Trophoblast cell (in vitro differentiated cells and primary cell): ENCODE measurements around the gene SVBP.

Experiments
- DNase-seq, 2 donors: peaks; one replicate each; pipeline ENCODE4 v3.0.0-alpha.2; 2016
- H2AFZ ChIP-seq: 2 replicates; pipeline ENCODE4 v1.6.1; 2013; ENCODE audit warnings: low read length, moderate library complexity, mild to moderate bottlenecking; ENCODE audit not compliant: insufficient read depth, poor library complexity
- H2AK5ac ChIP-seq: 2 replicates; pipeline ENCODE4 v1.6.1; 2013; ENCODE audit warnings: mild to moderate bottlenecking, low read length
- H2BK120ac ChIP-seq: 2 replicates; pipeline ENCODE4 v1.6.1; 2013; ENCODE audit warnings: low read length, mild to moderate bottlenecking, moderate library complexity; ENCODE audit not compliant: insufficient read depth, poor library complexity
- H2BK12ac ChIP-seq: 2 replicates; pipeline ENCODE4 v1.6.1; 2013; ENCODE audit warnings: mild to moderate bottlenecking, low read length, moderate library complexity
- H2BK5ac ChIP-seq: 2 replicates; pipeline ENCODE4 v1.6.1; 2013; ENCODE audit warnings: low read length, low read depth, moderate library complexity, mild to moderate bottlenecking; ENCODE audit not compliant: poor library complexity
- H3K14ac ChIP-seq: 2 replicates; pipeline ENCODE4 v1.6.1; 2013; ENCODE audit warnings: mild to moderate bottlenecking, low read length
- H3K18ac ChIP-seq: 2 replicates; pipeline ENCODE4 v1.6.1; 2013; ENCODE audit warnings: mild to moderate bottlenecking, low read length
- H3K23ac ChIP-seq: 2 replicates; pipeline ENCODE4 v1.6.1; 2013; ENCODE audit warnings: low read length
- H3K27ac ChIP-seq: 2 replicates; pipeline ENCODE4 v1.5.1; 2013; ENCODE audit warnings: low read depth, mild to moderate bottlenecking, inconsistent platforms, low read length, moderate library complexity
- H3K27me3 ChIP-seq: 2 replicates; pipeline ENCODE4 v1.6.1; 2013; ENCODE audit warnings: inconsistent platforms, mild to moderate bottlenecking, low read length, moderate library complexity; ENCODE audit not compliant: insufficient read depth
- H3K36me3 ChIP-seq, 2 experiments: 1 replicate in 1 of 2; 2 replicates in 1 of 2; pipeline ENCODE4 v1.6.1; 2013; ENCODE audit warnings: low read length in 2 of 2, mild to moderate bottlenecking in 2 of 2, moderate library complexity in 1 of 2; ENCODE audit not compliant: insufficient read depth in 2 of 2, control insufficient read depth in 1 of 2
- H3K4ac ChIP-seq: 2 replicates; pipeline ENCODE4 v1.6.1; 2013; ENCODE audit warnings: low read depth, mild to moderate bottlenecking, low read length, moderate library complexity
- H3K4me1 ChIP-seq, 2 experiments: 1 replicate in 1 of 2; 2 replicates in 1 of 2; pipeline ENCODE4 v1.6.1; 2013; ENCODE audit warnings: low read length in 2 of 2, mild to moderate bottlenecking in 2 of 2, moderate library complexity in 1 of 2; ENCODE audit not compliant: insufficient read depth in 2 of 2, control insufficient read depth in 1 of 2
- H3K4me2 ChIP-seq: 2 replicates; pipeline ENCODE4 v1.6.1; 2013; ENCODE audit warnings: inconsistent platforms, mild to moderate bottlenecking, low read length, moderate library complexity
- H3K4me3 ChIP-seq: 2 replicates; pipeline ENCODE4 v1.5.1; 2013; ENCODE audit warnings: mild to moderate bottlenecking, low read depth, low read length, inconsistent platforms
- H3K79me1 ChIP-seq: one replicate; pipeline ENCODE4 v1.6.1; 2013; ENCODE audit warnings: low read length
- H3K79me2 ChIP-seq: 2 replicates; pipeline ENCODE4 v1.6.1; 2013; ENCODE audit warnings: low read length, mild to moderate bottlenecking; ENCODE audit not compliant: control insufficient read depth, insufficient read depth, poor library complexity
- H3K9ac ChIP-seq: 2 replicates; pipeline ENCODE4 v1.6.1; 2013; ENCODE audit warnings: mild to moderate bottlenecking, low read length
- H3K9me3 ChIP-seq: 2 replicates; pipeline ENCODE4 v1.6.1; 2013; ENCODE audit warnings: low read depth, mild to moderate bottlenecking, control low read depth, inconsistent platforms, low read length; ENCODE audit not compliant: insufficient read depth
- H4K12ac ChIP-seq: 2 replicates; pipeline ENCODE4 v1.6.1; 2013; ENCODE audit warnings: low read depth, mild to moderate bottlenecking, low read length, moderate library complexity
- H4K8ac ChIP-seq: 2 replicates; pipeline ENCODE4 v1.6.1; 2013; ENCODE audit warnings: low read depth, mild to moderate bottlenecking, low read length, moderate library complexity
- H4K91ac ChIP-seq: one replicate; pipeline ENCODE4 v1.6.1; 2013; ENCODE audit warnings: low read depth, mild to moderate bottlenecking, low read length, moderate library complexity
- WGBS: extraction: QIAGEN DNeasy Blood & Tissue Kit; methylation state at CpG from one replicate; pipeline ENCODE4 v1.1.7; 2013; ENCODE audit warnings: missing lambda C conversion rate; ENCODE audit not compliant: insufficient read length, insufficient coverage; ENCODE audit errors: extremely low coverage; 5-methylcytosine and 5-hydroxymethylcytosine counted together

Gene SVBP

DNA sequence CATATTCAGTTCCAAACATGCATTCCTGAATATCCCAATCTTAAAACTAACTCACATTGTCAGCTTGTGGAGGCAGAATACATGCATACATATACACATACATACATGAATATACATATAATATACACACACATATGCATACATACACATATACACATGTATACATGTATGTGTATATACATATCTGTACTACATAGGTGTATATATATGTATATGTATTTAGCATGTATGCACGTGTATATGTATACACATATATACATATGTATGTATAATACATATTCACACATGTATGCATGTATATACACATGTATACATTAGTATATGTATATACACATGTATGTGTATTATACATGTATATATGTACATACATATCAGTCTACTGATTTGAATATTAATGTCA lies 28.0 kb upstream of the SVBP start:
- peaks cover 7% of the 10 kb centered on the region for H3K79me2 ChIP-seq
- H2BK12ac ChIP-seq, result no peak overlapping the region
- H3K36me3 ChIP-seq, result peaks cover 0 to 5% of the 10 kb centered on the region in 2 experiments
- no peak overlapping the region for H3K4ac ChIP-seq
- H2AFZ ChIP-seq, result no peak overlapping the region
- H3K79me1 ChIP-seq, result peaks cover 5% of the 10 kb centered on the region
- no peak overlapping the region for H2BK120ac ChIP-seq
- no peak overlapping the region for H4K91ac ChIP-seq
- H3K9ac ChIP-seq, result no peak overlapping the region
- DNase-seq, result no peak
- WGBS, result no CpG with 5 or more reads among the region's 1 CpG
- H3K18ac ChIP-seq, result no peak overlapping the region
- H2AK5ac ChIP-seq, result no peak overlapping the region
- no peak overlapping the region for H4K12ac ChIP-seq
- H3K4me3 ChIP-seq, result no peak overlapping the region
- no peak overlapping the region for H3K14ac ChIP-seq
- no peak overlapping the region for H3K23ac ChIP-seq
- H4K8ac ChIP-seq, result no peak overlapping the region
- H3K27me3 ChIP-seq, result no peaks in the 10 kb centered on the region
- peaks cover 6 to 8% of the 10 kb centered on the region in 2 experiments for H3K4me1 ChIP-seq
- H3K9me3 ChIP-seq, result no peaks in the 10 kb centered on the region
- H3K4me2 ChIP-seq, result no peak overlapping the region
- H3K27ac ChIP-seq, result no peak overlapping the region
- no peak overlapping the region for H2BK5ac ChIP-seq

DNA sequence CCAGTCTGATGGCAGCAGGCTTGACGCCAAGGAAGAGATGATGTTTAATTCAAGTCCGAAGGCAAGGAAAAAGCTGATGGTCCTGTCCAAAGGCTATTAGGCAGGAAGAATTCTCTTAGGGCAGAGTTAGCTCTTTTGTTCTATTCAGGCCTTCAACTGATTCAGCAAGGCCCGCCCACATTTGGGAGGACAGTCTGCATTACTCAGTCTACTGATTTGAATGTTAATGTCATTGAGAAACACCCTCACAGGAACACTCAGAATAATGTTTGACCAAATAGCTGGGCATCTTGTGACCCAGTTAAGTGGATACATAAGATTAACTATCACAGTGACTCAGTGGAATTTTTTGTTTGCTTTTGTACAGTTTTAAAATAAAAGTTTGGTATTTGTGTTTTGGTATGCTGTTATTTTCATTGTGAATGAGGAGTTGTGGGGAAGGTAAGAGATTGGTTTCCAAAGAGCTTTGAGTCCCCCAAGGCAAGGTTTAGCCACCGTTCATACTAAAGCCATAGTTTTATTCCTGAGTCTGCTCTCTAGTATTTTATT lies 27.5 kb upstream of the SVBP start:
- Histone ChIP-seq H3K14ac (no peak overlapping the region), H2AK5ac (no peak overlapping the region), H3K18ac (no peak overlapping the region), H3K27me3 (no peaks in the 10 kb centered on the region), H2BK5ac (no peak overlapping the region), H3K4me3 (no peak overlapping the region), H2AFZ (no peak overlapping the region), H3K23ac (no peak overlapping the region), H3K4ac (no peak overlapping the region), H3K9ac (no peak overlapping the region), H4K12ac (no peak overlapping the region), H3K36me3 (peaks cover 0 to 5% of the 10 kb centered on the region in 2 experiments), H4K8ac (no peak overlapping the region), H3K9me3 (no peaks in the 10 kb centered on the region), H4K91ac (no peak overlapping the region), H2BK12ac (no peak overlapping the region), H3K79me1 (peaks cover 5% of the 10 kb centered on the region), H3K4me2 (no peak overlapping the region), H3K4me1 (peaks cover 6 to 8% of the 10 kb centered on the region in 2 experiments), H2BK120ac (no peak overlapping the region), H3K27ac (no peak overlapping the region), H3K79me2 (peaks cover 7% of the 10 kb centered on the region)
- WGBS, result no CpG with 5 or more reads among the region's 4 CpGs
- DNase-seq, result peak in 1 of 2 donors; percentile 22

GRCh38 chr1:42841440-42842147 lies 24.4 kb upstream of the SVBP start:
- Histone ChIP-seq H3K23ac (no peak overlapping the region), H3K4me2 (no peak overlapping the region), H3K27me3 (no peaks in the 10 kb centered on the region), H2BK12ac (no peak overlapping the region), H3K36me3 (peaks cover 0 to 3% of the 10 kb centered on the region in 2 experiments), H4K8ac (no peak overlapping the region), H3K4me3 (no peak overlapping the region), H3K18ac (no peak overlapping the region), H4K91ac (no peak overlapping the region), H2BK120ac (no peak overlapping the region), H2AFZ (no peak overlapping the region), H3K4ac (no peak overlapping the region), H2BK5ac (no peak overlapping the region), H3K27ac (no peak overlapping the region), H3K14ac (no peak overlapping the region), H3K9ac (no peak overlapping the region), H3K9me3 (no peaks in the 10 kb centered on the region), H3K79me1 (peaks cover 1% of the 10 kb centered on the region), H3K79me2 (peaks cover 1% of the 10 kb centered on the region), H3K4me1 (peaks cover 0 to 2% of the 10 kb centered on the region in 2 experiments), H4K12ac (no peak overlapping the region), H2AK5ac (no peak overlapping the region)
- WGBS, result no CpG with 5 or more reads among the region's 2 CpGs
- no peak for DNase-seq

- Histone ChIP-seq H3K23ac (no peak overlapping the region), H3K4ac (no peak overlapping the region), H3K27ac (no peak overlapping the region), H3K4me1 (peaks cover 0 to 2% of the 10 kb centered on the region in 2 experiments), H3K27me3 (no peaks in the 10 kb centered on the region), H3K79me1 (no peaks in the 10 kb centered on the region), H3K79me2 (no peaks in the 10 kb centered on the region), H2BK5ac (no peak overlapping the region), H3K4me3 (no peak overlapping the region), H3K36me3 (peaks cover 0 to 3% of the 10 kb centered on the region in 2 experiments), H3K4me2 (no peak overlapping the region), H2AFZ (no peak overlapping the region), H4K91ac (no peak overlapping the region), H2BK120ac (no peak overlapping the region), H3K9ac (no peak overlapping the region), H4K12ac (no peak overlapping the region), H4K8ac (no peak overlapping the region), H2BK12ac (no peak overlapping the region), H3K14ac (no peak overlapping the region), H3K9me3 (no peaks in the 10 kb centered on the region), H2AK5ac (no peak overlapping the region), H3K18ac (no peak overlapping the region)
- DNase-seq, result no peak
- no CpG with 5 or more reads among the region's 3 CpGs for WGBS
Observed at GRCh38 chr1:42841010-42841409, 23.8 kb upstream of the SVBP start.
